ENCODE measurements around the gene OXSR1. TPM values are rescaled to one million over a fixed set of nuclear protein-coding genes. Genes with fewer than 3 reads are reported as not detected.
"Not testable (repeated sequence)": the region's sequence is repeated elsewhere in the genome, so short reads cannot be mapped to it uniquely, and the experiment has no call there.

OXSR1 gene
- total RNA-seq, 1 donor from 2014 or later = 32.1 TPM

- no peak for DNase-seq (ENCODE audit: low read depth in 2 of 2)
Observed at GRCh38 chr3:38141952-38142273, 23.4 kb upstream of the OXSR1 start.

- no peak for DNase-seq (ENCODE audit: low read depth in 2 of 2)
Observed at GRCh38 chr3:38142959-38143358, 22.4 kb upstream of the OXSR1 start.

GRCh38 chr3:38143511-38143910 is 21.8 kb upstream of the OXSR1 start:
- no peak for DNase-seq (ENCODE audit: low read depth in 2 of 2)

- no peak for DNase-seq (ENCODE audit: low read depth in 2 of 2)
Observed at GRCh38 chr3:38146504-38146903, 18.8 kb upstream of the OXSR1 start.

- DNase-seq (ENCODE audit: low read depth in 2 of 2) = no peak
Observed at GRCh38 chr3:38147421-38147820, 17.9 kb upstream of the OXSR1 start.

GRCh38 chr3:38148311-38148882 is 16.9 kb upstream of the OXSR1 start:
- DNase-seq (ENCODE audit: low read depth in 2 of 2) = no peak

GRCh38 chr3:38149708-38150107 is 15.6 kb upstream of the OXSR1 start:
- DNase-seq (ENCODE audit: low read depth in 2 of 2) = no peak

GRCh38 chr3:38150780-38151528 is 14.4 kb upstream of the OXSR1 start:
- DNase-seq (ENCODE audit: low read depth in 2 of 2) = no peak

GRCh38 chr3:38151667-38152265 is 13.6 kb upstream of the OXSR1 start:
- DNase-seq (ENCODE audit: low read depth in 2 of 2) = no peak

GRCh38 chr3:38152609-38153008 is 12.7 kb upstream of the OXSR1 start:
- no peak for DNase-seq (ENCODE audit: low read depth in 2 of 2)

- DNase-seq (ENCODE audit: low read depth in 2 of 2) = no peak
Observed at GRCh38 chr3:38153221-38153620, 12.1 kb upstream of the OXSR1 start.

- peak; percentile 55 to 62 for DNase-seq (ENCODE audit: low read depth in 2 of 2)
Observed at GRCh38 chr3:38154033-38154494, 11.3 kb upstream of the OXSR1 start.

- no peak for DNase-seq (ENCODE audit: low read depth in 2 of 2)
Observed at GRCh38 chr3:38154625-38155255, 10.6 kb upstream of the OXSR1 start.

GRCh38 chr3:38155825-38156224 is 9.5 kb upstream of the OXSR1 start:
- DNase-seq (ENCODE audit: low read depth in 2 of 2) = no peak

- no peak for DNase-seq (ENCODE audit: low read depth in 2 of 2)
Observed at GRCh38 chr3:38157117-38157516, 8.2 kb upstream of the OXSR1 start.

- no peak for DNase-seq (ENCODE audit: low read depth in 2 of 2)
Observed at GRCh38 chr3:38157595-38157994, 7.7 kb upstream of the OXSR1 start.

GRCh38 chr3:38158472-38158871 is 6.9 kb upstream of the OXSR1 start:
- no peak for DNase-seq (ENCODE audit: low read depth in 2 of 2)

GRCh38 chr3:38160704-38161103 is 4.6 kb upstream of the OXSR1 start:
- DNase-seq (ENCODE audit: low read depth in 2 of 2) = not testable (repeated sequence)

GRCh38 chr3:38163117-38163840 is 2.1 kb upstream of the OXSR1 start:
- peak in 1 of 2 donors; percentile 24 for DNase-seq (ENCODE audit: low read depth in 2 of 2)

- no peak for DNase-seq (ENCODE audit: low read depth in 2 of 2)
Observed at GRCh38 chr3:38163841-38164642, 1.3 kb upstream of the OXSR1 start.

GRCh38 chr3:38164643-38164951 is 740 bp upstream of the OXSR1 start:
- DNase-seq (ENCODE audit: low read depth in 2 of 2) = no peak

Data from lung microvascular endothelial cell (primary cell).